Nucleus accumbens (tissue), 56 donors: ENCODE data around the gene OGFOD2.
"Not testable (repeated sequence)": the region's sequence is repeated elsewhere in the genome, so short reads cannot be mapped to it uniquely, and the experiment has no call there.

Experiments used
- DNase-seq, 56 donors: peaks; one replicate each; lab custom pipeline; 2025; lab: John Stamatoyannopoulos, UW

OGFOD2 gene

GRCh38 chr12:122974892-122975789 lies at the start of gene OGFOD2:
TSS of gene OGFOD2 (plus strand) at chr12:122975244. CDS start at chr12:122975252, 8 bp downstream.
- peak; percentile 25 to 95 (median 84) for DNase-seq

DNA sequence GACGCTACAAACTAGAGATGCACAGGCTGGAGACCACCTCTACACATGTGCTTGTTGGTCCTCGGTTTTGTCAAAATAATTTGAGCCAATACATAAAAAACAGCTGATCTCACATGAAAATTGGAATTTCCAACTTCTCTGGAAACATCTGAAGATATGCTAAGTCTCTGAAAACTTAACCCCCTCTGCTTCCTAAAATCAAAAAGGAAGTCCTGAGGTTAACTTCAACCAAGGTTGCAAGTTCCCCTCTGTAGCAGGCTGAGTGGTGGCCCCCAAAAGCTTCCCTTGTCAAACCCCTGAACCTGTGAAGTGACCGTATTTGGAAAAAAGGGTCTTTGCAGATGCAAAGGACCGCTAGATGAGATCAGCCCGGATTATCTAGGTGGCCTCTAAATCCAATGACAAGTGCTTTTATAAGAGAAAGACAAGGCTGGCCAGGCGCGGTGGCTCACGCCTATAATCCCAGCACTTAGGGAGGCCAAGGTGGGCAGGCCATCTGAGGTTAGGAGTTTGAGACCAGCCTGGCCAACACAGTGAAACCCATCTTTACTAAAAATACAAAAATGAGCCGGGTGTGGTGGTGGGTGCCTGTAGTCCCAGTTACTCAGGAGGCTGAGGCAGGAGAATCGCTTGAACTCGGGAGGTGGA lies 47.2 kb upstream of the OGFOD2 start:
- DNase-seq, result no peak

GRCh38 chr12:122928404-122929147 lies 46.5 kb upstream of the OGFOD2 start:
- DNase-seq, result no peak

GRCh38 chr12:122929148-122929538 lies 45.9 kb upstream of the OGFOD2 start:
- DNase-seq, result no peak

DNA sequence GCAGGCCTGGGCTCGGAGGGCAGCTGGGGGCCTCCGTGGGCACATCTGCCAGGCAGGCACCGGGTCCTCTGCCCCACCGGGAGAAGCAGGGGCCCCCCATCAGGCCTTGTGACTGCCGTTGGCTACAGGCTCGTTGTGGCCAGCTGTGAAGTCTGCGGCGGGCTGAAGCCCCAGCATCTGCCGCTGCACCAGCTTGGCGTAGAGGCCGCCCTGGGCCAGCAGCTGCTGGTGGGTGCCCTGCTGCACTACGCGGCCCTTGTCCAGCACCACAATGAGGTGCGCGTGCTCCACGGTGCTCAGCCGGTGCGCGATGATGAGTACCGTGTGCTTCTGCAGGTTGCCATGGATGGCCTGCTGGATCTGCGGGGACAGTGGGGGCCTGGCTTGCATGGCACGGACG lies 45.2 kb upstream of the OGFOD2 start:
- DNase-seq, result no peak

DNA sequence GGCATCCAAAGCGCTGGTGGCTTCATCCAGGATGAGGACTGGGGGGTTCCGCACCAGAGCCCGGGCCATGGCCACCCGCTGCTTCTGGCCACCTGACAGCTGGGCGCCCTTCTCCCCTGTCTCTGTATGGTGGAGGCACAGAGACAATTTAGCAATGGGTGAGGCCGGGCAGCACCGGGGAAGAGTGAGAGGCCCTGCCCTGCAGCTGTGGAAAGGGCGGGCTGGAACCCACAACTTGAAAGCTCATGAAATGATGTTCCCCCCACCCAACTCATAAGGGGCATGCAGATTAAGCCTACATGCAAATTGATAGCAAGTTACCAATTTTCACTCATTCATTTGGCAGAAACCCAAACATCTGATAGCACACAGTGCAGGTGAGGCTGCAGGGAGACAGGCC lies 42.8 kb upstream of the OGFOD2 start:
- DNase-seq, result no peak

GRCh38 chr12:122934722-122935121 lies 40.3 kb upstream of the OGFOD2 start:
- DNase-seq, result no peak

DNA sequence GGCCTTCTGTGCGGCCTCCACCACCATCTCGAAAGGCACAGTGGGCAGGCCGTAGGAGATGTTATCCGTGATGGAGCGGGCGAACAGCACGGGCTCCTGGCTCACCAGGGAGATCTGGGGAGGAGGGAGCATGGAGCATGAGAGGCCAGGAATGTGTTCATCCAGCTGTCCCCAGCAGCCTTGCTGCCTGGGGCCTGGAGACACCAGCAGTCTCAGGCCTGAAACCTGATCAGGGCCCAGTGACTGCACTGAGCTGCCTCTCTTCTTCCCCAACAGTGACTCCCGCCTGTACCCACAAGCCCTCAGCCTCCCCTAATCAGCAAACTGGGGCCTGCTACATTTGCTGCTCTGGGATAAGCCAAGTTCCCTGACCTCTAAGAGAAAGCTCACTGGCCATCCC lies 39.7 kb upstream of the OGFOD2 start:
- no peak for DNase-seq

GRCh38 chr12:122937622-122938091 lies 37.4 kb upstream of the OGFOD2 start:
- no peak for DNase-seq

- DNase-seq, result peak in 7 of 56 donors; percentile 11 to 43 (median 26)
These were observed 35.9 kb upstream of the OGFOD2 start for GRCh38 chr12:122939125-122939524.

- not testable (repeated sequence) for DNase-seq
These were observed 33.7 kb upstream of the OGFOD2 start for GRCh38 chr12:122941351-122941750.

DNA sequence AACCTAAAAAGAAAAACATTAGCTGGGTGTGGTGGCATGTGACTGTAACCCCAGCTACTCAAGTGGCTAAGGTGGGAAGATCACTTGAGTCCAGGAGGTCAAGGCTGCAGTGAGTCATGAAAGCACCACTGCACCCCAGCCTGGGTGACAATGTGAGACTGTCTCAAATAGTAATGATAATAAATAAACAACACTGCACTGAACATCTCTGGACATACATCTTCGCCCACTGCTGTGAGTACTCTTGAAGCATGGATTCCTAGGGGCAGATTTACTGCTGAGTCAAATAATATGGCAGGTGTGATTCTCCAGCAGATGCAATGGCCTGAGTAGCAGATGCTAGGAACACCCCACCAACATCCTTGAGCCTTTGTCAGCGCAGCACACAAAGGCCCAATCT lies 32.4 kb upstream of the OGFOD2 start:
- no peak for DNase-seq

GRCh38 chr12:122943196-122943595 lies 31.8 kb upstream of the OGFOD2 start:
- DNase-seq, result no peak

DNA sequence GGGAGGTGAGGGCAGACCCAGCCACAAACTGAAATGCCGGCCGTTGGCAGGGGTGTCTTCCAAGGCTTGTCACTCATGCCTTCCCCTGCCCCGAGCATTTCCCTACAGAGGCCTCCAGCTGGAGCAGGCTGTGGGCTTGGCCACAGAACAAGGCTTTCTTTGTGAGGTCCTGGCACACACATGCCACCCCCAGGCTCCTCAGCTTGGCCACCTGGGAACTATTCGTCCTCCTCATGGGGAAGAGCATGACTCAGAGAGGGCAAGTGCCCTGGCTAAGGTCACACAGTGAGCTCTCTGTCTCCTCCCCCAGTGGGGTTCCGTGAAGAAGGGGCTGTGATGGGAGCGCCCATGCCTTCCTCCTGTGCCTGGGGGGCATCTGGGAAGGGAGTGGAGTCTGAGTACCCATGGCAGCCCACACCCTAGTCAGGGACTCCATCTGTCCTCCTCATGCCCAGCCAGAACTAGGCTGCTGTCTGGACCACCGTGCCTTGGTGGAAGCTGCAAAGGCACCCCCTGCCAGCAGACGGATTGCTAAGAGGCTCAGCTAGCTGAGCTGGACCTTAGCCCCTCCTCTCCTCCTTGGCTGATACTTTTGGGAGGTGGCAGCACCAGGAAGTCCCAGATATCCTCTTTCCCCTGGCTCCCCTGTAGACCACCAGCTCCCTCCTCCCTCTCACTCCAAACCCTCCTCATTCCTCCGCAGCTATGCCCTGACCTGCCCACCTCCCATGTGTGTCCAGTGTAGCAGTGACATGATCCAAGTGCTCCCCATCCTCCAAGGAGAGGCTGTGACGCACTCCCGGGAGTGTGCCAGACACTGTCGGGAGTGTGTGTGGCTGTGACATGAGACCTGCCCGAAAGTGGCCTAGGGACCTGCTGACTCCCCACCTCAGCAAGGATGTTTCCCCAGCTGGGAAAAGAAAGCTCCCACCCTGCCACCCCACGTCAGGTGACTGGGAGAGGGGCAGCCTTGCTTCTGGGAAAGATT lies 30.1 kb upstream of the OGFOD2 start:
- peak in 55 of 56 donors; percentile 11 to 91 (median 73) for DNase-seq

- peak in 13 of 56 donors; percentile 9 to 60 (median 23) for DNase-seq
These were observed 28.2 kb upstream of the OGFOD2 start for GRCh38 chr12:122946690-122947341.

- DNase-seq, result peak in 3 of 56 donors; percentile 13 to 36 (median 29)
These were observed 27.7 kb upstream of the OGFOD2 start for GRCh38 chr12:122947352-122947792.

DNA sequence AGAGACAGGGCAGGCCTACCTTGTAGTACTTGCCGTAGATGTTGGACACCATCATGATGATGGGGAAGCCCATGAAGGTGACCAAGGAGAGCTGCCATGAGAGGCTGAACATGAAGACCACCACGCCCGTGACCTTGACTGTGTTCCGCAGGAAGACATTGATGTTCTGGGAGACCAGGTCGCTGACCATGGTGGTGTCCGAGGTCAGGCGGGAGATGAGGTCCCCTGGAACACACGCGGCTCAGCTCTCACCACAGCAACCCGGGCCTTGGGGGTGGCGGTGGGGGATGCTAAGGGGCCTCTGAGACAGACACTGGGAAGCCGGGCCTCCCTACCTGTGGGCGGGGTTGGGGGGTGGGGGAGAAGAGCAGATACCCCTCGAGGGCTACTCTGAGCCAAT lies 26.4 kb upstream of the OGFOD2 start:
- DNase-seq, result no peak

- peak in 3 of 56 donors; percentile 8 to 25 (median 23) for DNase-seq
These were observed 25.6 kb upstream of the OGFOD2 start for GRCh38 chr12:122949405-122949804.
